Natural killer cell (primary cell): Measurements from ENCODE around the gene TEX2. TPM values are rescaled to one million over a fixed set of nuclear protein-coding genes. Genes with fewer than 3 reads are reported as not detected.

ENCODE experiments used
- ATAC-seq, 3 donors: fragments of 150-1000 bp in 2 of 3; fragments of 200-7000 bp in 1 of 3; cut with Tn5 transposase; 1 replicate in 1 of 3; 2 replicates in 2 of 3; pipeline ENCODE4 v1.10.0; 2021; ENCODE audit warnings: mild to moderate bottlenecking in 2 of 3, moderate library complexity in 2 of 3
- DNase-seq, 2 donors: peaks; one replicate each; pipeline versions ENCODE4 v3.0.0 to v3.0.0-alpha.2; 2013 to 2021; ENCODE audit warnings: mixed read lengths in 1 of 2
- H3K27ac ChIP-seq: one replicate; pipeline ENCODE4 v1.5.1; 2013; ENCODE audit warnings: mild to moderate bottlenecking, low read length
- H3K27me3 ChIP-seq: one replicate; pipeline ENCODE4 v1.6.1; 2013; ENCODE audit warnings: low read length; ENCODE audit not compliant: control insufficient read depth, insufficient read depth
- H3K36me3 ChIP-seq: one replicate; pipeline ENCODE4 v1.6.1; 2013; ENCODE audit warnings: low read length; ENCODE audit not compliant: control insufficient read depth, insufficient read depth
- H3K4me1 ChIP-seq: one replicate; pipeline ENCODE4 v1.6.1; 2013; ENCODE audit warnings: low read length; ENCODE audit not compliant: control insufficient read depth, insufficient read depth
- H3K4me3 ChIP-seq: one replicate; pipeline ENCODE4 v1.5.1; 2013; ENCODE audit warnings: low read length
- H3K9me3 ChIP-seq: one replicate; pipeline ENCODE4 v1.6.1; 2013; ENCODE audit warnings: low read length; ENCODE audit not compliant: control insufficient read depth, insufficient read depth
- H3K27ac Mint-ChIP-seq, 2 donors: one replicate each; pipeline ENCODE4 v1.8.0; 2022; ENCODE audit warnings: mild to moderate bottlenecking in 2 of 2, mixed read lengths in 2 of 2, moderate library complexity in 1 of 2
- H3K27me3 Mint-ChIP-seq, 2 donors: one replicate each; pipeline ENCODE4 v1.8.0; 2022; ENCODE audit warnings: low read depth in 2 of 2, mixed read lengths in 2 of 2
- H3K36me3 Mint-ChIP-seq: one replicate; pipeline ENCODE4 v1.8.0; 2022; ENCODE audit warnings: mixed read lengths
- H3K4me1 Mint-ChIP-seq, 2 donors: one replicate each; pipeline ENCODE4 v1.8.0; 2022; ENCODE audit warnings: mixed read lengths in 2 of 2
- H3K4me3 Mint-ChIP-seq: one replicate; pipeline ENCODE4 v1.8.0; 2022; ENCODE audit warnings: mild to moderate bottlenecking, moderate library complexity, mixed read lengths
- H3K9me3 Mint-ChIP-seq, 2 donors: one replicate each; pipeline ENCODE4 v1.8.0; 2022; ENCODE audit warnings: mixed read lengths in 2 of 2
- CTCF ChIP-seq: fragments of 200-600 bp; IDR thresholded peaks from one replicate; pipeline ENCODE4 v1.8.0; 2022; ENCODE audit warnings: antibody characterized with exemption
- WGBS: methylation state at CpG from one replicate; pipeline ENCODE4 v1.1.7; 2013; ENCODE audit warnings: missing lambda C conversion rate; ENCODE audit not compliant: insufficient coverage; 5-methylcytosine and 5-hydroxymethylcytosine counted together
- intact Hi-C: fragments of 100-400 bp; cut with micrococcal nuclease; formaldehyde crosslinking; loops from one replicate; pipeline ENCODE4 v1.14.2; 2022
- total RNA-seq, 4 donors: library from RNA; stranded (reverse); fragments of 120-200 nt in 1 of 4; gene quantifications; one replicate each; pipeline versions ENCODE4 v1.2.3 to v1.2.4, GENCODE V29; 2013 to 2022

Gene TEX2
- total RNA-seq, 3 donors from 2014 or later (not counting 1 experiment from before 2014, with no cell fraction given): 8.3 to 16.3 (median 11.3) TPM

DNA sequence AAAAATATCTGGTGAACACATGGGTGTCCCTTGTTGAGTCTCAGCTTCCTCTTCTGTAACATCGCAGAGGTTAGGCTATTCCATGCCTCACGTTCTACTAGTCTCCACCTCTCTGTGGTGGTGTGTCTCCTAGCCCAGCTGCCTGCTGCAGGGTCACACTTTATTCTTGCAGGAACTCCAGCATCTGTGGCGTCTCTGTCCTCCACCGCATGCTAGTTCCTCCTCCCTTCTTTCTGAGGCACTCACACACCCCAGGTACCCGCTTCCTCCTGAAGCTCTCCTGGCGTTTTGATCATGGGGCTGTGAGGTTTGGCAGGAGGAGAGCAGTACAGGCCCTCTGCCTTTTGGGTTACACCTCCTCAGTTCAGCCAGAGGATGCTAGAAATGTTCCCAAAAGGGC is 9.9 kb upstream of the TEX2 start:
- H3K4me1 Mint-ChIP-seq: peaks cover 28% of the 10 kb centered on the region in 2 donors
- 24% methylated on average over 6 of the region's 6 CpGs for WGBS
- no peak overlapping the region for H3K4me3 Mint-ChIP-seq
- H3K4me3 ChIP-seq: no peak overlapping the region
- no peaks in the 10 kb centered on the region for H3K36me3 ChIP-seq
- no peak overlapping the region for H3K27ac Mint-ChIP-seq
- H3K36me3 Mint-ChIP-seq: no peaks in the 10 kb centered on the region
- no peak for ATAC-seq
- peaks cover 24% of the 10 kb centered on the region for H3K4me1 ChIP-seq
- H3K27me3 ChIP-seq: no peaks in the 10 kb centered on the region
- no peak overlapping the region for H3K27ac ChIP-seq
- no peak for TF ChIP-seq CTCF
- peak in 1 of 2 donors; percentile 9 for DNase-seq
- H3K27me3 Mint-ChIP-seq: peaks cover 0 to 1% of the 10 kb centered on the region in 2 donors
- intact Hi-C loops: no loop called here
- no peaks in the 10 kb centered on the region for H3K9me3 Mint-ChIP-seq
- no peaks in the 10 kb centered on the region for H3K9me3 ChIP-seq

DNA sequence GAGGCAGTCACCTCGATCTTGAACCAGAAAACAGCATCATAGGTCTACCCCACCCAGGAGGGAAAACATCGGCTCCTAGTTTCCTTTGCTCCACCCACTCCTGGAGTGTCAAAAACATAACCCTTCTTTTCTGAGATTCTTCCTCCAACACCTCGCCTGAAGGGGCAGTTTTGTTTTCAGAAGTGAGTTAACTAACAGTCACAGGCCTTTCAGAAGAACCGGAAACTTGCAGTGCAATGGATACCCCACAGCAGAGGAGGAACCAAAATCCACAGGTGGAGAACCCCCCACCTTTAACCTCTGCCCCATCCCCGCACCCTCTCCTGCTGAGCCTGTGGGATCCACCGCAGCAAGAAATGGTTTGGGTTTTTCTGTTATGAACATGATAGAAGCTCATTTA is 7.8 kb upstream of the TEX2 start:
- H3K27me3 ChIP-seq: no peaks in the 10 kb centered on the region
- H3K4me3 ChIP-seq: no peak overlapping the region
- peaks cover 24% of the 10 kb centered on the region for H3K4me1 ChIP-seq
- Mint-ChIP-seq H3K36me3 (no peaks in the 10 kb centered on the region), H3K4me3 (peak overlapping the region; percentile 81), H3K27ac (peak overlapping the region; percentile 85 to 86), H3K9me3 (no peaks in the 10 kb centered on the region), H3K4me1 (peaks cover 28% of the 10 kb centered on the region in 2 donors), H3K27me3 (peaks cover 0 to 8% of the 10 kb centered on the region in 2 donors)
- peak overlapping the region; percentile 69 for H3K27ac ChIP-seq
- TF ChIP-seq CTCF: no peak
- WGBS: 16% methylated on average over 4 of the region's 6 CpGs
- H3K36me3 ChIP-seq: no peaks in the 10 kb centered on the region
- H3K9me3 ChIP-seq: no peaks in the 10 kb centered on the region
- peak in 2 of 3 donors; percentile 38 to 60 for ATAC-seq
- intact Hi-C loops: no loop called here
- peak in 1 of 2 donors; percentile 14 for DNase-seq

DNA sequence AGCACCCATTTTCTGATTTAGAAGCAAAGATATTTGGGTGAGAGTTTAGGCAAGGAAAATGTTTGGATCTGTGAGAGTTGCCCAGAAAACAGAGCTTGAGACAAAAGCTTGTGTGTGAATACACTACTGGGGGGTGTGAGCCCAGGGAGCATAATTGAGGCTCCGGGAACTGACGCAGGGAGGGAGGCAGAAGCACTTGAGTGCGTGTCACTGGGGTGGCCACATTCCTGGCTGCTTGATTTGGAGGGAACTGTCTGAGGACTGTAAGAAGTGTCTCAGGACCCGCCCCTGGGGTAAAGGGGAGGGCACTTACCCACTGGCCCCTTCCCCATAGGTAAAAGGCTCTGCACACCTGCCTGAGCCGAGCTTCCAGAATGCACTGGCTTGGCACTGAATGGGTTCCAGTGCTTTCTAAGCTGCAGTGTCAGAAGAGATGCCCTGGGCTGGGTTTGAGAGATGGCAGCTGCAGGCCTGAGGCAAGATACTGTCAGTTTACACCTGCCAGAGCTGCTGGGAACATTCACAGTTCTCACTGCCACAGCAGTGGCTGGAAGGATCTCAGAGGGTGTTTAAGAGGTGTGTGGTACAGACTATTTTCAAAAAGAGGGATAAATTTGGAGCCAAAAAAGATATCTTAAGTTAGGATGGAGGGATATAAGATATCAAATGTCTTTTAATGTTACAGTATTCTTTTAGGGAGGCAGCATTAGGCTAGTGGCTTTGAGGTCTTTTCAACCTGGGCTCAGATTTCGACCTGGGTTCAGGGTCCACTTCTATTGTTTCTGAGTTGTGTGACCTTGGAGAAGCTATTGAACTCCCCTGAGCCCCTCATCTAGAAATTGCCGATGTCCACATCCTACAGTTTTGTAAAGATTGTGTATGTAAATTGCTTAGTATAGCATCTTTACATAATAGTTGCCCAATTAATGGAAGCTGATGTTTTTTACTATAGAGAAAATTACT is 6.9 kb upstream of the TEX2 start:
- 77% methylated on average over 6 of the region's 7 CpGs for WGBS
- Mint-ChIP-seq H3K27me3 (peaks cover 0 to 8% of the 10 kb centered on the region in 2 donors), H3K27ac (peak overlapping the region; percentile 85 to 86), H3K9me3 (no peaks in the 10 kb centered on the region), H3K4me1 (peaks cover 28% of the 10 kb centered on the region in 2 donors), H3K4me3 (peak overlapping the region; percentile 81), H3K36me3 (no peaks in the 10 kb centered on the region)
- H3K27ac ChIP-seq: peak overlapping the region; percentile 69
- no peaks in the 10 kb centered on the region for H3K9me3 ChIP-seq
- H3K36me3 ChIP-seq: no peaks in the 10 kb centered on the region
- peaks cover 24% of the 10 kb centered on the region for H3K4me1 ChIP-seq
- intact Hi-C loops: no loop called here
- ATAC-seq (no peak), DNase-seq (no peak)
- no peak for TF ChIP-seq CTCF
- H3K27me3 ChIP-seq: no peaks in the 10 kb centered on the region
- no peak overlapping the region for H3K4me3 ChIP-seq
